GM12875 (cell line): Measurements from ENCODE around the gene CREB5.

Experiments
- H3K4me3 ChIP-seq: one replicate; pipeline ENCODE4 v1.5.1; 2011; ENCODE audit warnings: low read depth, low read length, control low read depth
- CTCF ChIP-seq: IDR thresholded peaks from 2 replicates; pipeline ENCODE4 v1.5.1; 2011; ENCODE audit warnings: low read depth, mild to moderate bottlenecking, control low read depth, inconsistent platforms, low read length, moderate library complexity, borderline replicate concordance; ENCODE audit not compliant: insufficient read depth

Gene CREB5

GRCh38 chr7:28688651-28689050, 276.3 kb downstream of the CREB5 start:
- no peak overlapping the region for H3K4me3 ChIP-seq

DNA sequence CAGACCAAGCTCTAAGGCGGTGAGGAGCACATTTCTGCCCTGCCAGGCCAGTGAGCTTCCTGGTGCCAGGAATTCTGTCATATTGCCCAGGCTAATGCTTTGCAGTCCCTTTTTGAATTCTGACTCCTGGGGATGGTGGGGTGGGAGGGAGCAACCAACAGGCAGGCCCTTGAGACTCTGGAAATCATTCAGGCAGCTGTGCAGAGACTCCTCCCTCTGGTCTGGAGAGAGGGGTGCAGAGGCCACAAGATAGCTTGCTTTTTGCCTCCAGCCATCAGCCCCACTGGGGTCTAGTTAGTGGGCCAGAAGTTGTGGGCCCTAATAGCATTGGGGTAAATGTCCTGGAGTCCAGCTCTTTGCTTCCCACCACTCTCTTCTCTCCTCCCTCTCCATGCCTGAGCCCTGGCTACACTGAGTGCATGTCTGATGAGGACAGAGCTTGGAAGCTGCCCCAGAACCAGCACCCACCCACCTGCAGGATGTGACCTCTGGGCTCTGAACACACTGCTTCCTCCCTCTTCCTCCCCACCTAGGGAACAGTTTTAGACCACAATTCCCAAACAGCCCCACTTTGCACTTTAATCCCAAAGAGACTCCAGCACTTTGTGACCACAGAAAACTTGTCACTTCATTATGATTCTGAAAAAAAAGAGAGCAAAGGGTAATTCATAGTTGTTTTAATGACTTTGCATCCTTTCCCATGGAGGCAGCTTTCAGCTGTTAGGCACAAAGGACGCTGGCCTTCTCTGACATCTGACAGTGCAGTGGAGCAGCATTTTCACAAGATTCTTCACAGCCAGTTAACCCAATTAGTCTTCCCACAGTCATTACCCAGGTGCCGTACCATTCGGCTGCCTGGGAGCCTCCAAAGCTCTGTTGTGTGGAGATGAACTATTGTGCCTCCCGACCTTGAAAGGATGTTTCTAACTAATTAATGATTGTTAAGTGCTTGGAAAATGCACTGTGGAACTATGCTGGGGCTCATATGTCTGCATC, 283.3 kb downstream of the CREB5 start:
- no peak overlapping the region for H3K4me3 ChIP-seq
- no peak for TF ChIP-seq CTCF

More at GRCh38 chr7:28688651-28689050, 276.3 kb downstream of the CREB5 start:
- TF ChIP-seq CTCF, result no peak

DNA sequence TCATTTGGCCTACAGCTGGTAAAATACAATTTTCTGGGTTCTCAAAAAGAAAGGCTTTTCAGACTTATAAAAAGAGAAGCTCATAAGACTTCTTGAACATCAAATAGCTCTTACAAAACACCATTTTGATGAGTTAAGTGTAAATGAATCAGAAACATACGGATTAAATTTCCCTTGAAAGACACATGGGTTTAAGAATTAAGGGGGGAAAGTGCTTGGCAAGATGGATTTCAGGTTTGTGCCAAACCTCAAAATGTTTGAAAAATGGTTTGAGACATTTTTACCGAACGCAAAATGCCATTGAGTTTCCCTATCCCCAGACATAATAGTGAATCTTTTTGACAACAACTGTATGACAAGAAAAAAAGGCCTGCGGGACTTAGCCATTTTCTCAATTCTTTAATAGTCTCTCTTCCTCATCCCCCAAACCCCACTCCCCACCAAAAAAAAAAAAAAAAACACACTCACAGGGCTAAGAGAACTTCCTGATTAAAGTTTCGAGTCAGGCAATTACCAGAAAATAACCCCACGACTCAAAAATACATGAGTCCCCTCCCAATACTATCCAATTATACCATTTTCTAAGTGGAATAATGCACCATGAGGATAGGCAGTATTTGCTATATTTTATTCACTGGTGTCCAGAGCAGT, 285.7 kb downstream of the CREB5 start:
- no peak for TF ChIP-seq CTCF
- H3K4me3 ChIP-seq, result no peak overlapping the region

DNA sequence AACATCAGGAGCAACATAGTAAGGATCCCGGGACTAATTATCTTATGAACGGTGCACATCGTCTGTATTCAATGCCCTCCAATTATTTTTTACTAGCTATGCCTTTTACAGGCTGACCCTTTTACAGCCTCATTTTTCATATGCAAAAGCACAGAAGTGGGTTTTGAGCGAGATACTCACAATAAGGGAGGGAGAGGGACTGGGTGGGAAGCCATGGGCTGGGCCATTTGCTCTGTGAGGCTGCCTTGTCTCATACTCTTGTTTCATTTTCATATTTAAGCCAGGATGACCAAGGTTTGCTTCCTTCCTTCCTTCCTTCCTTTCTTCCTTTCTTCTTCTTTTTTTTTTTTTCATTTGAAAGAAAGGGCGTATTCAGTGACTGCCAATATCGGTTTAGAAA, 286.5 kb downstream of the CREB5 start:
- no peak overlapping the region for H3K4me3 ChIP-seq
- TF ChIP-seq CTCF, result no peak

GRCh38 chr7:28700096-28700495, 287.8 kb downstream of the CREB5 start:
- H3K4me3 ChIP-seq, result no peak overlapping the region
- TF ChIP-seq CTCF, result no peak

GRCh38 chr7:28700790-28701203, 288.5 kb downstream of the CREB5 start:
- no peak overlapping the region for H3K4me3 ChIP-seq
- TF ChIP-seq CTCF, result no peak
